RCC 7860 (cell line): ENCODE measurements around the gene GRM1.

ENCODE experiments used
- DNase-seq: peaks from one replicate; pipeline ENCODE4 v3.0.0-alpha.2; 2015; ENCODE audit warnings: low spot score
- FAIRE-seq: peaks from 2 replicates; lab custom pipeline; 2012; peaks lifted over from hg19 to GRCh38; lab: Jason Lieb, UNC

GRM1 gene

GRCh38 chr6:146028851-146029572 is at the start of gene GRM1:
Gene GRM1, plus strand, starts transcription at chr6:146029062. Its CDS starts 456 bp downstream, at chr6:146029518.
- FAIRE-seq (no peak), DNase-seq (no peak)

DNA sequence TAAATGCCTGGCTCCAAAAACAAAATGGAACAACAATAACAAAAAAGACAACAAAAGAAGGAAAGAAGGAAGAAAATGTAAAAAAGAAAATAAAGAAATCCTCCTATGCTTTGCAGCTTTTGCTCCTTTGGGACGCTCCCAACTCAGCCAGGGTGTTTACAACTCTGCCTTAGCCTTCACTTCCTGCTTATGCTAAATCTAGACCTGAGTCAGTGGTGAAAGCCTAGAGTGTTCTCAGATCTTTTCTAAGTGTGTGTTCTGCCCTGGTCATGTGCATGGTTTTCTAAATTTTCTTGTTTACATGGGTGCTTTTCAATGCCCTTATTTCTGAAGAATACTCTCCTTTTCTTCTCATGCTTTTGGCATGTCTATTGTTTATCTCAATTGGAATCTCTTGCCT is 19.5 kb upstream of the GRM1 start:
- DNase-seq, result no peak
- FAIRE-seq, result no peak

DNA sequence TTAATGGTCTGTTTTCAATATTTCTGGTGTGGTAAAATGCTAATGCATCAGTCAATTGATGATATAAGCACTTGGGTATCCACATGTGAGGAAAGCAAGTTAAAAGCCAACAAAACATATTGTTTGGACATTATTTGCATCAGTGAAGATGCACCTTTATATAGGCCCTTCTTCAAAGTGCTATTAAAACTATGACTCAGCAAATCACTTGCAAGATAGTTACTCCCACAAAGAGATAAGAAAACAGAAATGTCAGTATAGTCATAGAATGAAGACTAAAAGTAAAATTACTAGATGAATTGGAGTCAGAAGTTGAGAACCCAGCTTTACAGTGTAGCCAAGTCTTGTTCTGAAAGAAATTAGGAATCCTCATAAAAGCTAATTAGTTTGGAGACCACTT is 14.6 kb upstream of the GRM1 start:
- FAIRE-seq (no peak), DNase-seq (no peak)

DNA sequence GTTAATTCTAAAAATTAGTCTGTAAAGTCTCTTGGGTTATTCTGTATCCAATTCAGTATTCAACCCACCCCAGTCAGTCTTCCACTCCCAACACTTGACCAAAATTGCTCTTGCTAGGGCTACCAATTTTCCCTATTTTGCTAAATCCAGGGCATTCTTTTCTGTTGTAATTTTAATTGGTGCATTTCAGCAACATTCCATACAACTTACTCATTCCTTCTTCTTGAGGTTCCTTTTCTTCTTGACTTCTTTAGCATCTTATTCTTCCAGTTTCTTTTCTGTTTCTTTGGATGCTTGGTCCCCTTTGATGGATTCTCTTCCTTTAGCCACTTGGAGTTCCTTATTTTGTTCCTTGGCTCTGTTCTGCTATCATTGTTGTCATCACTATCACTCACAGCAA is 11.2 kb upstream of the GRM1 start:
- DNase-seq (no peak), FAIRE-seq (no peak)

GRCh38 chr6:146026873-146027272 is 2.0 kb upstream of the GRM1 start:
- no peak for DNase-seq
- FAIRE-seq, result no peak

- no peak for FAIRE-seq
Observed at GRCh38 chr6:146027586-146028251, 1.1 kb upstream of the GRM1 start.

GRCh38 chr6:146028252-146028795 is 538 bp upstream of the GRM1 start:
- FAIRE-seq (no peak), DNase-seq (no peak)

More at GRCh38 chr6:146027586-146028251, 1.1 kb upstream of the GRM1 start:
- DNase-seq, result no peak

DNA sequence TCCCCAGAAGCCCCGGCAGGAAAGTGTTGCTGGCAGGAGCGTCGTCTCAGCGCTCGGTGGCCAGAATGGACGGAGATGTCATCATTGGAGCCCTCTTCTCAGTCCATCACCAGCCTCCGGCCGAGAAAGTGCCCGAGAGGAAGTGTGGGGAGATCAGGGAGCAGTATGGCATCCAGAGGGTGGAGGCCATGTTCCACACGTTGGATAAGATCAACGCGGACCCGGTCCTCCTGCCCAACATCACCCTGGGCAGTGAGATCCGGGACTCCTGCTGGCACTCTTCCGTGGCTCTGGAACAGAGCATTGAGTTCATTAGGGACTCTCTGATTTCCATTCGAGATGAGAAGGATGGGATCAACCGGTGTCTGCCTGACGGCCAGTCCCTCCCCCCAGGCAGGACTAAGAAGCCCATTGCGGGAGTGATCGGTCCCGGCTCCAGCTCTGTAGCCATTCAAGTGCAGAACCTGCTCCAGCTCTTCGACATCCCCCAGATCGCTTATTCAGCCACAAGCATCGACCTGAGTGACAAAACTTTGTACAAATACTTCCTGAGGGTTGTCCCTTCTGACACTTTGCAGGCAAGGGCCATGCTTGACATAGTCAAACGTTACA is 817 bp downstream of the GRM1 start:
- FAIRE-seq (no peak), DNase-seq (no peak)

DNA sequence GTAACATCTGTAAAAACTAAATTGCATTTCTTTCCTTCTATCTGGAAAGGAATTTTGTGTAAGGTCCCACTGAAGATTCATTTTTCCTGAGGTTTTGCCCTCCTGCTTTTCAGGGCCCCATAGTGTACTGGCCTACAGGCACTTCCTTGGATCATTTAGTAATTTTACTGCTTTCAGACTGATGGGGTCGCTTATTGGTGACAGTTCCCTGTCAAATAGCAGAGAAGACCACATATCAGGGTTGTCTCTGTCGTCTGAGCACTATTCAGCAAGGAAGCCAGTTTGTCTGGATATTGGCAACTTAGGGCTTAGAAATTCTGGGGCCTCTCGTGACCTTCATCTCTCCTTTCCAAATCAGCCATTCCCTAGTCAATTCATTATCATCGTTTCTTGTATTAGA is 3.5 kb downstream of the GRM1 start:
- FAIRE-seq, result no peak
- no peak for DNase-seq

DNA sequence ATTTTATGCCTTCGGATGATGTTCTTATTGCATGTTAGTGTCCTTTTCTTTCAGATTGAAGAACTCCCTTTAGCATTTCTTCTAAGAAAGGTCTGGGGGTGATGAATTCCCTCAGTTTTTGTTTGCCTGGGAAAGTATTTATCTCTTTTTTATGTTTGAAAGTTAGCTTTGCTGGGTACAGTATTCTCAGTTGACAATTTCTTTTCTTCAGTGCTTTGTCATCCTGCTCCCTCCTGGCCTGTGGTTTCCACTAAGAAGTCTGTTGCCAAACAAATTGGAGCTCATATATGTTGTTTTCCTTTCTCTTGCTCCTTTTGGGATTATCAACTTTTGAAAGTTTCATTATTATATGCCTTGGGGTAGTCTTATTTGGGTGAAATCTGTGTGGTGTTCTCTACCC is 11.5 kb downstream of the GRM1 start:
- FAIRE-seq (no peak), DNase-seq (no peak)

GRCh38 chr6:146041282-146041681 is 12.4 kb downstream of the GRM1 start:
- DNase-seq, result no peak

DNA sequence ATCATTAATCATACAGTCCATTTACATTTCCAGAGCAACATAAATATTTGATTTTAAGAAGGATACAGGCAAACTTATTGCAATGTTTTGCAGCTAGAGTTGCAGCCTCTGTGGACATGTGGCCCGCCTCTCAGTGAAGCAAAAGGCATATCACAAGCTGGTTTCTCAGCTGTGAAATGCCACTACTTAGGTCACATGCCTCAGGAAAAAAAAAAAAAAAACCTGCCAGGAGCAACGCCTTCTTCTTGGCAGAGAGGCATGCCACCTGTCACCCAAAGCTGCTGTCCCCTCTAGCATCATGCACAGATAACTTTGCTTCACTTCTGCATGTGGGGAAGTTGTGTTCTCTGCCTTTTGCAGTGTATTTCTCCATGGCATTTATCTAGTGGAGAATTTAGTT is 18.5 kb downstream of the GRM1 start:
- no peak for DNase-seq
- no peak for FAIRE-seq

More at GRCh38 chr6:146041282-146041681, 12.4 kb downstream of the GRM1 start:
- no peak for FAIRE-seq

DNA sequence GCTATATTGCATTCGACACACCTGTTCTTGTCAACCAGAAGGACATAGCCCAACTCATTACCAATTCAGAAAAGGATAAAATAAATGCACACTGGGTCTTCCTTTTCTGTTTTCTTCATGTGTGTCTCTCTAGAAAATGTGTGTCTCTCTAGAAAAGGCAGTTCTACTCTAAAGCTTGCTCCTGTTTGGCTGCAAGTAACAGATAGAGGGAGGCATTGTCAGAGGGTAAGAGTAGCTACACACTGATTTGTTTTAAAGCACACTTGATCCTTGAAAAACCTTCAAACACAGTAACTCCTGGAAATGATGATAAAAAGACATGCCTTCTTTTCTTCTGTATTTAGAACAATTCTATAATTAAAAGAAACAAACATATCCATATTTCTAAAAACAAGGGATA is 21.3 kb downstream of the GRM1 start:
- FAIRE-seq (no peak), DNase-seq (no peak)

DNA sequence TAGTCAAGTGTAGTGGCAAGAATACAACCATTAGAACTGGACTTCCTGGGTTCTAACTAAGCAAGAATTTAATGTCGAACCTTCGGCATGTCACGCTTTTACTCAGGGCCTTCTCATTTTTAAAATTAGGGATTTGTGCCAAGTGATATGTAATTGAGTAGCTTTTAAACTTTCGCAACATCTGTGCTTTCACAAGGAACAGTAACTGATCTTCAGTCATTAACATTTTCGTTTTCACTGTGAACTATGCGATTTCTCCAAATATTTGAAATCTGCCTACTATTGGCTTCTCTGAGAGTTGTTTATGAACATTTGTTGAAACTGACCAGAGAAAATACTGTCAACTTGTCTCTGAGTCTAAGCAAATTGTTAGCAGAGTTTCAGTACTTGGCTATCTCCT is 27.6 kb downstream of the GRM1 start:
- no peak for FAIRE-seq
- DNase-seq, result no peak

DNA sequence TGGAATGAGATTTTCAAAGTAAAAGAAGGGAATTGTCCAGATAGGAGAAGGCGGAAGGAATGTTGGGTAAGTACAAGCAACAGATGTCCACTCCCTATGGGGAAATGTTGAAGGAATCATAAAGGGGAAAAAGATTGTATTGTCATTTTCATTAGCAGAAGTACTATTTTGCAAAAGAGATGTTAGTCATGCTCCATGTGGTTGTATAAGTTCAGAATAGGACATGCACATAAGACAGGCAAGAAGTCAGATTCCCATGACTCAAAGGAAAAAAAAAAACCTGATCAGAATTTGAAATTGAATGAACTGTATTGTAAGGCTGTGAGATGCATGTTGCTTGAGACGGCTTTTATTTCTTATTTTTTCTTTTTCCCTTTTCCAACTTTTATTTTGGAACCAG is 36.8 kb downstream of the GRM1 start:
- DNase-seq (no peak), FAIRE-seq (no peak)

- FAIRE-seq (no peak), DNase-seq (no peak)
Observed at GRCh38 chr6:146066506-146066905, 37.6 kb downstream of the GRM1 start.

- DNase-seq, result no peak
- no peak for FAIRE-seq
Observed at GRCh38 chr6:146071781-146072180, 42.9 kb downstream of the GRM1 start.

DNA sequence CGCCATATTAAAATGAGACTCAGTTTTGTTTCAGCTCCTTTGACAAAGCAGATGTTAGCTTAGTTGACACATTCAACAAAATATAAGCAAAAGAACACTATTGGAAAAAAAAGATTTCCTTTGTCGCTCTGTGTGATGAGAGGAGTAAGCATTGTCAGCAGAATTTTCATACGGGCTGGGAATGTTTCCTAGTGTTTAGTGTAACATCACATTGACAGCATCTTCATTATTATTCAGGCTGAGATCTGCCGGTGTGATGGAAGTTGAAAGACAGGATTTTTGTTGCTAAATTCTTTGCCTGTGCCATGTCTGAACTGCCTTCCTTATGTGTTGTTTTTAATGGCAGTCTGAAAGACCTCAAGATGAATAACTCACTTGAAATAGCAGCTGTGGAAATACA is 49.1 kb downstream of the GRM1 start:
- FAIRE-seq (no peak), DNase-seq (no peak)

- no peak for DNase-seq
- no peak for FAIRE-seq
Observed at GRCh38 chr6:146087386-146087785, 58.5 kb downstream of the GRM1 start.

GRCh38 chr6:146090474-146090873 is 61.6 kb downstream of the GRM1 start:
- DNase-seq (peak; percentile 57), FAIRE-seq (peak; percentile 87)

GRCh38 chr6:146092961-146093686 is 64.3 kb downstream of the GRM1 start:
- FAIRE-seq (no peak), DNase-seq (no peak)
